HG03159 (cell line): ENCODE measurements around the gene PLA2G4A.

ENCODE experiments used
- ATAC-seq: cut with Tn5 transposase; IDR thresholded peaks from one replicate; pipeline ENCODE4 v1.9.1; 2021; ENCODE audit warnings: mild to moderate bottlenecking, moderate library complexity; ENCODE audit not compliant: unreplicated experiment

PLA2G4A gene

GRCh38 chr1:187010571-187011309, 182.0 kb downstream of the PLA2G4A start:
- no peak for ATAC-seq

DNA sequence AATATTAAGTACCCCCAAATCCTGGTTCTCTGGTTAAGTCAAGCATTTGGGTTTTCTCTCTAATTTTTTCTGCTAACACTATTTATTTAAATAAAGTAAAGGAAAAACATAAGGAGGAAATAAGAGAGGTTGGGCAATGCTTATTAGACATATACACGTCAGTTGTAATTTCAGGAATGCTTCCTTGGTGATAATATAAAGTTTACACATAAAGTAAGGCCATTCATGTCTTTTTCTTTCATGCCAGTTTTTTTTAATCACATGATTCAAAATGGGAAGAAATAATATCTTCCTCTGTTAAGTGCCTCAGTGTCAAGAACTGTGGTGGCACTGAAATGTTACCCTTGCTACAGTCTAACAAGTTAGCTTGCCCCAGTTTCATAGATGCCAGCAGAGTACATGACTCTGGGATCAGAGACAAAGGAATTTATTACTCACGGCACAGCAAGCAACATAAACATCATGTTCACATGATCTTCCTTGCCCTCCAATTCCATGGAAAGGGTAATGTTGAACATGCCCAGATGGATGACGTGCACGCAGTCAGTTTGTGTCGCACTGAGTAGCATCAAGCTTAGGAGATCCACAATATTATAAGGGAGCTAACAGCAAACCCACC, 184.9 kb downstream of the PLA2G4A start:
- ATAC-seq, result no peak

GRCh38 chr1:187018291-187018690, 189.5 kb downstream of the PLA2G4A start:
- no peak for ATAC-seq

DNA sequence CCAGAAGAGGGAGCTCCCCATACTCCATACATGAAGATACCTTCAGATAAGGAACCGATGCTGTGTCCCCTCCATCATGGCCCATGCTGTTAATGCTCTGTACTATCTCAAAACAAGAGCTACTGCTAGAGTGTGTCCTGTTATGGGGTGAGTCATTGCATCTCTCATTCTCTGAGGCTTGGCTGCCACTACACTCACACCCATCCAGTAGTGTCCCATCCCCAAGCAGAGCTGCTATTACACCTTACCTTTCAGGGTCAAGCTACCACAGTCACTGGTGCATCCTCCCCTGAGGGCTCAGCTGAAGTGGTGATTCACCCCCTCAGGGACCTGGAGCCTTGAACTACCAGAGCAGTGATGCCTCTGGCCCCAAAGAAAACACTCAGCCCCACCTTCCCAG, 198.5 kb downstream of the PLA2G4A start:
- no peak for ATAC-seq

GRCh38 chr1:187032316-187032981, 203.7 kb downstream of the PLA2G4A start:
- no peak for ATAC-seq

DNA sequence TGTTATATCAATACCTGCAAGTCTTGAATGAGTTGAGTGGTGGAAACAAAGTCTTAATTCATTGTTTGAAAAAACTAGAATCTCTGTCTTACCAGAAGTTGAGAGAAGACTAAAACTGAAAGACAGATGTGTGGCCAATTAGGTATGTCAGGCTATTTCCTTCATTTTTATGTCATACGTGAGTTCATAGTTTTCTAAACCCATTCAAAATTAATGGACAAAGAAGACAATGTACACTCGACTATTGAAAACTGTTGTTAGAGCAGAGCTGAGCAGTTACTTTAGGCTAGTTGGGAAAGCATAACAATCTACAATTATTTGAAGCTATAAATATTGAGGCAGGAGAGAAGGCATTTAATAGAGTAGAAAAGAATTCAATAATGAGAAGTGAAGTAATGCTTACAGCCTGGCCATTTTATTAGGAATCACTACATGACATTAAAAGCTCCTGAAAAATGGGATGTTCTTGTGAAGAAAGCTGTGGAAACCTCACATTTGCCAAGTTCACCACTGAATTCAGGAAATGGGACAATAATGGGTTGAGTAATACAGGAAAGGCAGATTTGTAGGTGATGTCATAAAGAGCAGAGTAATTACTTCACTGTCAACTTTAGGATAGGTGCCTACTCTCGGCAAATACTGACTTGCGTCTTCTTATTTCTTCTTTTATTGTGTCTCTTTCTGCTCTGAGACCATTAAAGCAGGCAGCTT, 204.4 kb downstream of the PLA2G4A start:
- no peak for ATAC-seq

GRCh38 chr1:187033693-187034390, 205.1 kb downstream of the PLA2G4A start:
- no peak for ATAC-seq

DNA sequence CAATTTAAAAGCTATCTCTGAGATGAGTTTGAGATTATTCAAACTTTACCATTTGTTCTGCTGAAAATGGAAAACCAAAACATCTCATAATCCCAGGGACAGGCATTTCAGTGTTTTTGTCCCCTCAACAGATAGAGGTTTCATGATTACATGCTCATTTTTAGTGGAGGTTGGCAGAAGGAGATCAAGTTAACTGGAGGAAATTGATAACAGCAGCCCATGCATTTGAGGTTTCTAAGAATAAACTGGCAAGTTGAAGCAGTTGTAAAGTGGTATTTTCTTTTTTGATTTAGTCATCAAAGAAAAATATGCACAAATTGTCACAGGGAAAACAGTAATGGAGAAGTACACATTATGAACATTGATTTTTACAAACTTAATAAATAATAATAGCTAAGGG, 205.8 kb downstream of the PLA2G4A start:
- ATAC-seq, result no peak

DNA sequence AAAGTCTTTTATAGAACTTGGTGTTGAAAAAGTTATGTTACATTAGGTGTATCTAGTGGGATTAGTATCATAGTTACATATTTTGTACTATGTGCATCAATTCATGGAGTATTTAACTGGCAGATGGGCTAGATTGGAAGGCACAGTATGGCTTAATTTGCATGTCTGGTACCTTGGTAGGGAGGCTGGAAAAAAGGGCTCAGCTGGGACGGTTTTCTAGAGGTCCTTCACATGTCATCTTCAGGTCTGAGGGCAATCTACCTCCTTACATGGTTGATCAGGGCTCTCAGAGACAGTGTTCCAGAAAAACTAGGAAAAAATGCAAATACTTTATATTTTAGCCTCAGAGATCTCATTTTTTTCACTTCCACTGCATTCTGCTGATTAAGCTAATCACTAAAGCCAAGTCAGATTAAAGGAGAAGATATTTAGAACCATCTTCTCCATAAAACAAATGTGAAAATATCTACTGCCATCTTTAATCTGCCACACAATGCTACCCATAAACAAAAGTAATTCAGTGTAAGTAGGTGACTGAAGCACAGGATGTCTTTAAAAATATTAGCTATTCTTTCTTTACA, 209.3 kb downstream of the PLA2G4A start:
- no peak for ATAC-seq
